HEK293 (cell line): ENCODE measurements around the gene RPS6KC1.
"Not testable (repeated sequence)": the region's sequence is repeated elsewhere in the genome, so short reads cannot be mapped to it uniquely, and the experiment has no call there.

Experiments used
- CTCF ChIA-PET: fragments of 350-600 bp; formaldehyde crosslinking; extraction: SDS; loops from one replicate; lab custom pipeline; 2021; ENCODE audit warnings: antibody characterized with exemption; lab: Yijun Ruan, JAX
- POLR2A ChIA-PET: fragments of 300-600 bp; formaldehyde crosslinking; extraction: SDS; loops from one replicate; lab custom pipeline; 2020; ENCODE audit warnings: antibody characterized with exemption, inconsistent platforms; lab: Yijun Ruan, JAX
- H3K27ac ChIP-seq: fragments of 200-500 bp; sonication (Bioruptor generic); 2 replicates; pipeline ENCODE4 v1.5.1; 2014; ENCODE audit warnings: low read depth, low read length, control low read depth, inconsistent platforms; ENCODE audit errors: extremely low read depth
- H3K36me3 ChIP-seq, 2 experiments: fragments of 200-500 bp in 1 of 2; sonication (Bioruptor generic) in 1 of 2; 1 replicate in 1 of 2; 2 replicates in 1 of 2; pipeline ENCODE4 v1.5.1; 2014 to 2017; ENCODE audit warnings: inconsistent platforms in 2 of 2, low read length in 2 of 2; ENCODE audit not compliant: control insufficient read depth in 2 of 2, insufficient read depth in 1 of 2
- H3K4me1 ChIP-seq: fragments of 200-500 bp; sonication (Bioruptor generic); 2 replicates; pipeline ENCODE4 v1.5.1; 2014; ENCODE audit warnings: mild to moderate bottlenecking, low read length, inconsistent platforms; ENCODE audit not compliant: control insufficient read depth, insufficient read depth
- H3K4me3 ChIP-seq: 2 replicates; pipeline ENCODE4 v1.5.1; 2011; ENCODE audit warnings: low read depth, mild to moderate bottlenecking, control low read depth, low read length, moderate library complexity
- H3K9me3 ChIP-seq: fragments of 200-500 bp; sonication (Bioruptor generic); 2 replicates; pipeline ENCODE4 v1.5.1; 2014; ENCODE audit warnings: low read depth, low read length, inconsistent platforms; ENCODE audit not compliant: control insufficient read depth, insufficient read depth
- KLF1 ChIP-seq: fragments of 450-650 bp; formaldehyde crosslinking; IDR thresholded peaks from 2 replicates; pipeline ENCODE4 v1.5.1; 2016; ENCODE audit warnings: missing biosample characterization, missing genetic modification characterization
- PRDM1 ChIP-seq: fragments of 450-650 bp; formaldehyde crosslinking; IDR thresholded peaks from 2 replicates; pipeline ENCODE4; 2016; ENCODE audit warnings: missing biosample characterization, missing genetic modification characterization
- TCF7L2 ChIP-seq: IDR thresholded peaks from 2 replicates; pipeline ENCODE4 v1.6.1; 2011; ENCODE audit warnings: low read depth, mild to moderate bottlenecking, inconsistent platforms, low read length, moderate library complexity, borderline replicate concordance
- ZEB2 ChIP-seq: fragments of 450-650 bp; formaldehyde crosslinking; IDR thresholded peaks from 2 replicates; pipeline ENCODE4 v1.5.1; 2016; ENCODE audit warnings: missing biosample characterization, missing genetic modification characterization
- ZNF121 ChIP-seq: fragments of 450-650 bp; formaldehyde crosslinking; IDR thresholded peaks from 2 replicates; pipeline ENCODE4 v1.5.1; 2016; ENCODE audit warnings: missing biosample characterization, missing genetic modification characterization
- ZNF169 ChIP-seq: fragments of 450-650 bp; formaldehyde crosslinking; IDR thresholded peaks from 2 replicates; pipeline ENCODE4 v1.5.1; 2016; ENCODE audit warnings: missing biosample characterization, missing genetic modification characterization
- ZNF202 ChIP-seq: fragments of 450-650 bp; formaldehyde crosslinking; IDR thresholded peaks from 2 replicates; pipeline ENCODE4 v1.5.1; 2016; ENCODE audit warnings: missing biosample characterization, missing genetic modification characterization, borderline replicate concordance
- ZNF394 ChIP-seq: fragments of 450-650 bp; formaldehyde crosslinking; IDR thresholded peaks from 2 replicates; pipeline ENCODE4 v1.5.1; 2016; ENCODE audit warnings: missing biosample characterization, missing genetic modification characterization, mild to moderate bottlenecking, moderate library complexity, borderline replicate concordance
- ZNF404 ChIP-seq: fragments of 450-650 bp; formaldehyde crosslinking; IDR thresholded peaks from 2 replicates; pipeline ENCODE4 v1.5.1; 2017; ENCODE audit warnings: missing biosample characterization, missing genetic modification characterization
- ZNF423 ChIP-seq: fragments of 450-650 bp; formaldehyde crosslinking; IDR thresholded peaks from 2 replicates; pipeline ENCODE4 v1.5.1; 2016; ENCODE audit warnings: missing biosample characterization, missing genetic modification characterization
- ZNF48 ChIP-seq: fragments of 450-650 bp; formaldehyde crosslinking; IDR thresholded peaks from 2 replicates; pipeline ENCODE4 v1.5.1; 2016; ENCODE audit warnings: missing biosample characterization, missing genetic modification characterization
- ZNF501 ChIP-seq: fragments of 450-650 bp; formaldehyde crosslinking; IDR thresholded peaks from 2 replicates; pipeline ENCODE4 v1.5.1; 2016; ENCODE audit warnings: missing biosample characterization, missing genetic modification characterization
- ZNF510 ChIP-seq: fragments of 450-650 bp; formaldehyde crosslinking; IDR thresholded peaks from 2 replicates; pipeline ENCODE4 v1.5.1; 2018; ENCODE audit warnings: mild to moderate bottlenecking, missing genetic modification characterization, missing biosample characterization; ENCODE audit not compliant: insufficient replicate concordance
- ZNF555 ChIP-seq: fragments of 450-650 bp; formaldehyde crosslinking; conservative IDR thresholded peaks from 2 replicates; pipeline ENCODE4 v1.5.1; 2017; ENCODE audit warnings: missing biosample characterization, mild to moderate bottlenecking, missing genetic modification characterization, inconsistent platforms
- ZNF560 ChIP-seq: fragments of 450-650 bp; formaldehyde crosslinking; IDR thresholded peaks from 2 replicates; pipeline ENCODE4 v1.5.1; 2017; ENCODE audit warnings: missing biosample characterization, missing genetic modification characterization, borderline replicate concordance
- ZNF768 ChIP-seq: fragments of 450-650 bp; formaldehyde crosslinking; IDR thresholded peaks from 2 replicates; pipeline ENCODE4 v1.5.1; 2018; ENCODE audit warnings: missing biosample characterization, mild to moderate bottlenecking, missing genetic modification characterization
- TF ChIP-seq, protein P1 (sequence below): fragments of 450-650 bp; formaldehyde crosslinking; IDR thresholded peaks from 2 replicates; pipeline ENCODE4 v1.5.1; 2017; ENCODE audit warnings: missing biosample characterization, missing genetic modification characterization
- TF ChIP-seq, protein P2 (sequence below): fragments of 450-650 bp; formaldehyde crosslinking; IDR thresholded peaks from 2 replicates; pipeline ENCODE4 v1.5.1; 2016; ENCODE audit warnings: missing biosample characterization, missing genetic modification characterization

The RPS6KC1 gene

DNA sequence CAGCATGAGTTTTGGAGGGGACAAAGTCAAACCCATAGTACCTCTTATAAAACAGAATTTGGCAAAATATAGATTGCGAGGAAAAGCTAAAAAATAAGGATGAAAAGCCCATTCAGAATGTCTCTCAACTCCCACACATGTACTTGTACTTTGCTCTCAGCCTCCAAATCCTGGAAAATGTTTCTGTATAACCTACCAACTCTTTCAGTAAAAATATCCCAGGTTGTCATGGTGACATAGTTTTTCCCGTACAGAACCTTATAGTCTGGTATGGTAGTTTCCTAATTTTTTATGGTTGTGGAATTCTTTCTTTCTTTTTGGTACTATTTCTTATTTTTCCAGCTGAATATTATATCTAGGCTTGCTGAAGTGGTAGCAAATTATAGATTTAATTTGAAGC, 15.5 kb upstream of the RPS6KC1 start:
- TF ChIP-seq ZNF404 (tag by site-specific recombination) (no peak), ZNF394 (no peak), ZNF202 (tag by site-specific recombination) (no peak)
- no peaks in the 10 kb centered on the region for H3K4me1 ChIP-seq
- ChIA-PET POLR2A (no interaction called here), CTCF (no interaction called here)
- no peaks in the 10 kb centered on the region for H3K36me3 ChIP-seq
- H3K9me3 ChIP-seq, result no peaks in the 10 kb centered on the region
- H3K4me3 ChIP-seq, result no peak overlapping the region
- no peak overlapping the region for H3K27ac ChIP-seq

DNA sequence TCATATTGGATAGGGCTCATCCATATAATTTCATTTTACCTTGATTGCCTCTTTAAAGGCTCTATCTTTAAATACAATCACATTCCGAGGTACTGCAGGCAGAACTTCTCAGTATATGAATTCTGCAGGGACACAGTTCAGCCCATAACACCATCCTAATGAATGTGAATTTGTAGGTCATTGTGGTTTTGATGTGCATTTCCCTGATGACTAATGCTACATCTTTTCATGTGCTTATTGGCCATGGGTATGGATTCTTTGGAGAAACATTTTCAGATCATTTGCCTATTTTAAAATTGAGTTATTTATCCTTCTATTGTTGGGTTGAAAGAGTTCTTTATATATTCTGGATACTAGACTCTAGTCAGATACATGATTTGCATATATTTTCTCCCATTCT, 9.6 kb upstream of the RPS6KC1 start:
- no peak for TF ChIP-seq ZNF169 (tag by site-specific recombination)
- TF ChIP-seq ZNF48 (tag by site-specific recombination), result no peak
- no peak for TF ChIP-seq ZNF768 (tag by site-specific recombination)
- TF ChIP-seq, protein P1, sequence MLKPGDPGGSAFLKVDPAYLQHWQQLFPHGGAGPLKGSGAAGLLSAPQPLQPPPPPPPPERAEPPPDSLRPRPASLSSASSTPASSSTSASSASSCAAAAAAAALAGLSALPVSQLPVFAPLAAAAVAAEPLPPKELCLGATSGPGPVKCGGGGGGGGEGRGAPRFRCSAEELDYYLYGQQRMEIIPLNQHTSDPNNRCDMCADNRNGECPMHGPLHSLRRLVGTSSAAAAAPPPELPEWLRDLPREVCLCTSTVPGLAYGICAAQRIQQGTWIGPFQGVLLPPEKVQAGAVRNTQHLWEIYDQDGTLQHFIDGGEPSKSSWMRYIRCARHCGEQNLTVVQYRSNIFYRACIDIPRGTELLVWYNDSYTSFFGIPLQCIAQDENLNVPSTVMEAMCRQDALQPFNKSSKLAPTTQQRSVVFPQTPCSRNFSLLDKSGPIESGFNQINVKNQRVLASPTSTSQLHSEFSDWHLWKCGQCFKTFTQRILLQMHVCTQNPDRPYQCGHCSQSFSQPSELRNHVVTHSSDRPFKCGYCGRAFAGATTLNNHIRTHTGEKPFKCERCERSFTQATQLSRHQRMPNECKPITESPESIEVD (tag by site-specific recombination), result no peak
- TF ChIP-seq KLF1 (tag by site-specific recombination), result no peak
- no peak for TF ChIP-seq ZNF510 (tag by site-specific recombination)
- TF ChIP-seq ZNF555 (tag by site-specific recombination), result no peak
- TF ChIP-seq, protein P2, sequence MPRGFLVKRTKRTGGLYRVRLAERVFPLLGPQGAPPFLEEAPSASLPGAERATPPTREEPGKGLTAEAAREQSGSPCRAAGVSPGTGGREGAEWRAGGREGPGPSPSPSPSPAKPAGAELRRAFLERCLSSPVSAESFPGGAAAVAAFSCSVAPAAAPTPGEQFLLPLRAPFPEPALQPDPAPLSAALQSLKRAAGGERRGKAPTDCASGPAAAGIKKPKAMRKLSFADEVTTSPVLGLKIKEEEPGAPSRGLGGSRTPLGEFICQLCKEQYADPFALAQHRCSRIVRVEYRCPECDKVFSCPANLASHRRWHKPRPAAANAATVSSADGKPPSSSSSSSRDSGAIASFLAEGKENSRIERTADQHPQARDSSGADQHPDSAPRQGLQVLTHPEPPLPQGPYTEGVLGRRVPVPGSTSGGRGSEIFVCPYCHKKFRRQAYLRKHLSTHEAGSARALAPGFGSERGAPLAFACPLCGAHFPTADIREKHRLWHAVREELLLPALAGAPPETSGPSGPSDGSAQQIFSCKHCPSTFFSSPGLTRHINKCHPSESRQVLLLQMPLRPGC (tag by site-specific recombination), result no peak
- Histone ChIP-seq H3K27ac (no peak overlapping the region), H3K4me1 (no peaks in the 10 kb centered on the region), H3K9me3 (no peaks in the 10 kb centered on the region), H3K4me3 (no peak overlapping the region), H3K36me3 (no peaks in the 10 kb centered on the region)
- ChIA-PET CTCF (no interaction called here), POLR2A (no interaction called here)

DNA sequence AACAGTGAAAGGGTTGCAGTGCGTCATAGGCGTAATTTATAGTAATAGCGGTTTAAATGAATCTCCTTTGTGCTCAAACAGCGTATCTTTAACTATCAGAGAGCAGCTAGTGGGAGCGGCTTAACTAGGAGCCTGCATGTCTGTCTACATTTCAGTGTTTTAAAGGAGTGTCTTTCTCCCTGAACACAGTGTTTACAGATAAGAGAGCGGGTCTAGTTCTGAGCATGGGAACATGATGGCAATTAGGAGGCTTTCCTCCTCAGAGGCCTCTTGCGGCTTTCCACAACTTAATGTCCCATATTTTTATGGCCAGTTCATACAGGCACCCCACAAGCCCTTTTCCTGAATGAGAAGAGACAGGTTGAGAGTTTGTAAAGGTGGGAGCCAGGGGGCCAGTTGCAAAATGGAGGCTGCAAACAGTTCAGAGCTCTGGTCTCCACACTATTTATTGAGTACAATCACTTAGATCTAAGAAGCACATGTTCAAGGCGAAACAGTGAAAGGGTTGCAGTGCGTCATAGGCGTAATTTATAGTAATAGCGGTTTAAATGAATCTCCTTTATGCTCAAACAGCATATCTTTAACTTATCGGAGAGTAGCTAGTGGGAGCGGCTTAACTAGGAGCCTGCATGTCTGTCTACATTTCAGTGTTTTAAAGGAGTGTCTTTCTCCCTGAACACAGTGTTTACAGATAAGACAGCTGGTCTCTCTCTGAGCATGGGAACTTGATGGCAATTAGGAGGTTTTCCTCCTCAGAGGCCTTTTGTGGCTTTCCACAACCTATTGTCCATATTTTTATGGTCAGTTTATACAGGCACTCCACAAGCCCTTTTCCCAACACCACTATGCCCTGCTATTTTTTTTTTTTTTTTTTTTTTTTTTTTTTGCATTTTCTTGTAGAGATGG, 5.5 kb upstream of the RPS6KC1 start:
- H3K9me3 ChIP-seq, H3K4me1 ChIP-seq, H3K27ac ChIP-seq, H3K36me3 ChIP-seq, CTCF ChIA-PET, H3K4me3 ChIP-seq: not testable (repeated sequence)
- TF ChIP-seq TCF7L2, result 0 out of 2 replicates have a peak, but pooled peaks have one; percentile 31
- POLR2A ChIA-PET, result interaction anchor here (0.6 kb wide), 1 partner anchor 228 kb away, joined by 3 read pairs; no protein-coding TSS in a partner anchor

DNA sequence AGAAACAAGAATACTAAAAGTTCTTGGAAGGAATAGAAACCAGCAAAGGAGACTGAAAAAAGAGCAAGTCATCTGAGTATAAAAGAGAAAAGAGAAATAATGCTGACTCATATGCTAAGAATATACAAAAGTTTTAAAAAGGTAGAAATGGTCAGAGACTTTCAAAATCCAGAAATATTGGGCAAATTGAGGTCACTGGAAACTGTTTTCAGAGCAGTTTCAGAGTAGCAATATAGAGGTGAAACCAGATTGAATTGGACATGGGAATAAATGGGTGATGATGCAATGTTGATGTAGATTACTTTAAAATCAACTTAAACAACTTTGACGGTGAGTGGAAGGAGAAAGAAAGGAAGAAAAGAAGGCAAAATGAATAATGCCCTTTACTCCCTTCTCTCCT, 1.8 kb upstream of the RPS6KC1 start:
- H3K4me1 ChIP-seq, result no peaks in the 10 kb centered on the region
- TF ChIP-seq ZNF423 (tag by site-specific recombination) (no peak), ZNF121 (tag by site-specific recombination) (no peak), ZNF560 (tag by site-specific recombination) (no peak), ZEB2 (tag by site-specific recombination) (no peak), PRDM1 (no peak), ZNF501 (tag by site-specific recombination) (no peak)
- TF ChIP-seq, all 188 proteins: peak for 0
- Histone ChIP-seq H3K4me3 (no peak overlapping the region), H3K9me3 (no peaks in the 10 kb centered on the region), H3K27ac (no peak overlapping the region), H3K36me3 (no peaks in the 10 kb centered on the region)
- ChIA-PET CTCF (no interaction called here), POLR2A (no interaction called here)
